GM12878 (cell line): Measurements from ENCODE around the gene ACOT12. TPM values are rescaled to one million over a fixed set of nuclear protein-coding genes. Genes with fewer than 3 reads are reported as not detected.

Experiments
- ATAC-seq: fragments of 200-7000 bp; cut with Tn5 transposase; 3 replicates; pipeline ENCODE4 v1.9.1; 2020; ENCODE audit warnings: mild to moderate bottlenecking, moderate library complexity
- BruUV-seq: library from RNA; stranded (reverse); fragments of 400-500 nt; replicated peaks from 2 replicates; lab custom pipeline; 2021; lab: Mats Ljungman, UMichigan
- CTCF ChIA-PET: fragments of 300-600 bp; sonication (Branson Sonifier 250); formaldehyde crosslinking; extraction: SDS; loops from one replicate; lab custom pipeline; 2021; ENCODE audit warnings: inconsistent platforms; lab: Yijun Ruan, JAX
- POLR2A ChIA-PET: fragments of 350-600 bp; formaldehyde crosslinking; extraction: SDS; loops from one replicate; lab custom pipeline; 2021; ENCODE audit warnings: inconsistent platforms; lab: Charles Lee
- RAD21 ChIA-PET: fragments of 300-600 bp; sonication (Branson Sonifier 250); formaldehyde crosslinking; loops from one replicate; lab custom pipeline; 2023; ENCODE audit warnings: antibody characterized with exemption; ENCODE audit not compliant: unreplicated experiment; lab: Charles Lee
- SMC1A ChIA-PET: fragments of 300-600 bp; sonication (Branson Sonifier 250); formaldehyde crosslinking; loops from one replicate; lab custom pipeline; 2023; ENCODE audit not compliant: unreplicated experiment, uncharacterized antibody; lab: Charles Lee
- DNase-seq: peaks from one replicate; pipeline ENCODE4 v3.0.0-alpha.2; 2011; ENCODE audit warnings: low read depth, low spot score
- FAIRE-seq: peaks from 3 replicates; lab custom pipeline; 2011; peaks lifted over from hg19 to GRCh38; lab: Jason Lieb, UNC
- H2AFZ ChIP-seq: 2 replicates; pipeline ENCODE4 v1.6.0; 2011; ENCODE audit warnings: low read depth, low read length, control low read depth; ENCODE audit not compliant: control insufficient read depth
- H3K27ac ChIP-seq: 2 replicates; pipeline ENCODE4 v1.5.1; 2011; ENCODE audit warnings: control low read depth; ENCODE audit not compliant: control insufficient read depth, insufficient read depth
- H3K27me3 ChIP-seq, 2 experiments: replicated peaks in 1 of 2; 2 replicates each; pipeline versions ENCODE4 v1.6.0 to v1.6.1; 2011; ENCODE audit warnings: low read length in 1 of 2; ENCODE audit not compliant: control insufficient read depth in 2 of 2, insufficient read depth in 2 of 2
- H3K36me3 ChIP-seq, 2 experiments: 2 replicates each; pipeline ENCODE4 v1.5.1; 2011; ENCODE audit warnings: low read length in 1 of 2; ENCODE audit not compliant: control insufficient read depth in 2 of 2, insufficient read depth in 2 of 2
- H3K4me1 ChIP-seq: 2 replicates; pipeline ENCODE4 v1.6.1; 2011; ENCODE audit warnings: mild to moderate bottlenecking, low read length, moderate library complexity, mixed read lengths; ENCODE audit not compliant: control insufficient read depth, insufficient read depth
- H3K4me2 ChIP-seq: 2 replicates; pipeline ENCODE4 v1.6.0; 2011; ENCODE audit warnings: control low read depth; ENCODE audit not compliant: control insufficient read depth, insufficient read depth
- H3K4me3 ChIP-seq: fragments of 200-600 bp; sonication (generic); 2 replicates; pipeline ENCODE4 v1.5.1; 2016
- H3K79me2 ChIP-seq: 2 replicates; pipeline ENCODE4 v1.6.0; 2011; ENCODE audit warnings: low read length; ENCODE audit not compliant: control insufficient read depth, insufficient read depth
- H3K9ac ChIP-seq: 2 replicates; pipeline ENCODE4 v1.8.0; 2011; ENCODE audit warnings: low read length, control low read depth, mixed read lengths; ENCODE audit not compliant: control insufficient read depth, insufficient read depth
- H3K9me3 ChIP-seq: replicated peaks from 3 replicates; pipeline ENCODE4 v1.5.1; 2011; ENCODE audit warnings: mild to moderate bottlenecking, low read length; ENCODE audit not compliant: control insufficient read depth, insufficient read depth
- H4K20me1 ChIP-seq: 2 replicates; pipeline ENCODE4 v1.6.0; 2011; ENCODE audit not compliant: control insufficient read depth, insufficient read depth
- CBX3 ChIP-seq: fragments of 200-600 bp; sonication (generic); IDR thresholded peaks from 2 replicates; pipeline ENCODE4 v1.6.1; 2016; ENCODE audit warnings: low read depth, borderline replicate concordance
- DPF2 ChIP-seq: fragments of 450-650 bp; IDR thresholded peaks from 2 replicates; pipeline ENCODE4 v1.6.1; 2017; ENCODE audit warnings: mild to moderate bottlenecking
- IKZF1 ChIP-seq: fragments of 450-650 bp; conservative IDR thresholded peaks from 2 replicates; pipeline ENCODE4 v1.6.1; 2017; ENCODE audit warnings: antibody characterized with exemption, mild to moderate bottlenecking
- KAT2A ChIP-seq: conservative IDR thresholded peaks from 2 replicates; pipeline ENCODE4 v1.6.1; 2011; ENCODE audit warnings: low read depth, low read length; ENCODE audit not compliant: control insufficient read depth
- RBBP5 ChIP-seq: fragments of 200-600 bp; sonication (generic); conservative IDR thresholded peaks from 2 replicates; pipeline ENCODE4 v1.6.1; 2016
- SP1 ChIP-seq: IDR thresholded peaks from one replicate; pipeline ENCODE4 v1.6.1; 2011; ENCODE audit warnings: low read depth, low read length
- SPI1 ChIP-seq: IDR thresholded peaks from 2 replicates; pipeline ENCODE4 v1.6.1; 2011; ENCODE audit warnings: low read depth, mild to moderate bottlenecking, low read length, moderate library complexity, borderline replicate concordance; ENCODE audit not compliant: insufficient read depth
- SRF ChIP-seq, 2 experiments: IDR thresholded peaks; 2 replicates each; pipeline ENCODE4 v1.6.1; 2011; ENCODE audit warnings: low read depth in 2 of 2, low read length in 2 of 2, mild to moderate bottlenecking in 1 of 2, moderate library complexity in 1 of 2
- TAF1 ChIP-seq: IDR thresholded peaks from 2 replicates; pipeline ENCODE4 v1.6.1; 2011; ENCODE audit warnings: mild to moderate bottlenecking, low read depth, low read length, borderline replicate concordance
- in situ Hi-C: fragments of 300-500 bp; cut with MboI; formaldehyde crosslinking; loops from 9 replicates; pipeline ENCODE4 v1.14.3; 2018; ENCODE audit warnings: mixed read lengths
- intact Hi-C: fragments of 100-400 bp; cut with micrococcal nuclease; formaldehyde crosslinking; loops from one replicate; pipeline ENCODE4 v1.14.2; 2022; ENCODE audit not compliant: unreplicated experiment
- polyA plus RNA-seq, 11 experiments: library from polyadenylated mRNA; depleted of rRNA in 4 of 11; unstranded in 6 of 11; stranded (reverse) in 5 of 11; fragments of >200 nt; fragmentation: Nextera tagmentation in 4 of 11; fragmentation: Illumina TruSeq in 1 of 11; extraction: Ambion mirVana in 4 of 11; extraction: Trizol in 1 of 11; gene quantifications; 1 replicate in 1 of 11; 2 replicates in 10 of 11; pipeline versions ENCODE4 v1.2.1 to v1.2.3, GENCODE V29; 2011 to 2016; ENCODE audit warnings: inconsistent platforms in 2 of 11, missing spikeins in 2 of 11, low read depth in 1 of 11
- total RNA-seq, 4 experiments: library from RNA; depleted of rRNA in 3 of 4; stranded (reverse); fragments of >200 nt in 3 of 4; fragmentation: Illumina TruSeq in 1 of 4; extraction: Trizol in 1 of 4; gene quantifications; 2 replicates each; pipeline versions ENCODE4 v1.2.1 to v1.2.3, GENCODE V29; 2013 to 2021
- TF ChIP-seq, protein P1 (sequence below): IDR thresholded peaks from 2 replicates; pipeline ENCODE4 v1.6.1; 2011; ENCODE audit warnings: low read depth, low read length, improper control_type of control experiment, borderline replicate concordance
- TF ChIP-seq, protein P2 (sequence below): fragments of 450-650 bp; IDR thresholded peaks from 2 replicates; pipeline ENCODE4 v1.6.1; 2017; ENCODE audit warnings: mild to moderate bottlenecking

Gene ACOT12
- total and polyA plus RNA-seq, 10 of the 15 experiments (the other 5 are each of a cell fraction or from before 2014, with no cell fraction given), result 0.08 TPM; not detected in 9

- TF ChIP-seq, protein P1, sequence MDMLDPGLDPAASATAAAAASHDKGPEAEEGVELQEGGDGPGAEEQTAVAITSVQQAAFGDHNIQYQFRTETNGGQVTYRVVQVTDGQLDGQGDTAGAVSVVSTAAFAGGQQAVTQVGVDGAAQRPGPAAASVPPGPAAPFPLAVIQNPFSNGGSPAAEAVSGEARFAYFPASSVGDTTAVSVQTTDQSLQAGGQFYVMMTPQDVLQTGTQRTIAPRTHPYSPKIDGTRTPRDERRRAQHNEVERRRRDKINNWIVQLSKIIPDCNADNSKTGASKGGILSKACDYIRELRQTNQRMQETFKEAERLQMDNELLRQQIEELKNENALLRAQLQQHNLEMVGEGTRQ, result no peak
- TF ChIP-seq, protein P2, sequence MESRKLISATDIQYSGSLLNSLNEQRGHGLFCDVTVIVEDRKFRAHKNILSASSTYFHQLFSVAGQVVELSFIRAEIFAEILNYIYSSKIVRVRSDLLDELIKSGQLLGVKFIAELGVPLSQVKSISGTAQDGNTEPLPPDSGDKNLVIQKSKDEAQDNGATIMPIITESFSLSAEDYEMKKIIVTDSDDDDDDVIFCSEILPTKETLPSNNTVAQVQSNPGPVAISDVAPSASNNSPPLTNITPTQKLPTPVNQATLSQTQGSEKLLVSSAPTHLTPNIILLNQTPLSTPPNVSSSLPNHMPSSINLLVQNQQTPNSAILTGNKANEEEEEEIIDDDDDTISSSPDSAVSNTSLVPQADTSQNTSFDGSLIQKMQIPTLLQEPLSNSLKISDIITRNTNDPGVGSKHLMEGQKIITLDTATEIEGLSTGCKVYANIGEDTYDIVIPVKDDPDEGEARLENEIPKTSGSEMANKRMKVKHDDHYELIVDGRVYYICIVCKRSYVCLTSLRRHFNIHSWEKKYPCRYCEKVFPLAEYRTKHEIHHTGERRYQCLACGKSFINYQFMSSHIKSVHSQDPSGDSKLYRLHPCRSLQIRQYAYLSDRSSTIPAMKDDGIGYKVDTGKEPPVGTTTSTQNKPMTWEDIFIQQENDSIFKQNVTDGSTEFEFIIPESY, result no peak
- TF ChIP-seq CBX3 (no peak), TAF1 (no peak), RBBP5 (no peak), IKZF1 (no peak)
These were observed 85.1 kb downstream of the ACOT12 start (continued) for GRCh38 chr5:81308836-81309235.

GRCh38 chr5:81305785-81306184 is 88.1 kb downstream of the ACOT12 start:
- DNase-seq (no peak), FAIRE-seq (peak; percentile 27), ATAC-seq (peak; percentile 6; the same call in 1 of the 3 replicates)
- H3K36me3 ChIP-seq, result no peaks in the 10 kb centered on the region
- ChIA-PET RAD21 (no interaction called here), POLR2A (no interaction called here), CTCF (no interaction called here), SMC1A (no interaction called here)
- no peaks in the 10 kb centered on the region for H3K4me1 ChIP-seq
- no TSS peak for BruUV-seq
- TF ChIP-seq SPI1, result 0 out of 2 replicates have a peak, but pooled peaks have one; percentile 20
- no peak for TF ChIP-seq DPF2
- no peak for TF ChIP-seq KAT2A
- no peak for TF ChIP-seq SRF (IDR thresholded peaks at IDR 0.05; ENCODE audit: low read depth in 2 of 2, low read length in 2 of 2)
- no peak for TF ChIP-seq SP1
- no peak overlapping the region for H3K27ac ChIP-seq
- H3K27me3 ChIP-seq, result no peaks in the 10 kb centered on the region
- H4K20me1 ChIP-seq, result no peaks in the 10 kb centered on the region
- H3K4me3 ChIP-seq, result no peak overlapping the region
- H3K9ac ChIP-seq, result no peak overlapping the region
- no peaks in the 10 kb centered on the region for H3K9me3 ChIP-seq
- peaks cover 10% of the 10 kb centered on the region for H3K79me2 ChIP-seq
- in situ Hi-C loops (no loop called here), intact Hi-C loops (no loop called here)
- no peak overlapping the region for H2AFZ ChIP-seq
- no peak overlapping the region for H3K4me2 ChIP-seq
